22Rv1 (cell line): ENCODE results near the gene SLC10A3.

Source experiments
- H3K27ac ChIP-seq: fragments of 450-650 bp; 2 replicates; pipeline ENCODE4 v1.5.1; 2017
- ZFX ChIP-seq: fragments of 450-650 bp; IDR thresholded peaks from 2 replicates; pipeline ENCODE4 v1.6.1; 2017; ENCODE audit warnings: antibody characterized with exemption, borderline replicate concordance
- TF ChIP-seq, protein P1 (sequence below): fragments of 450-650 bp; IDR thresholded peaks from 2 replicates; pipeline ENCODE4 v1.5.1; 2017; ENCODE audit warnings: mild to moderate bottlenecking

Gene SLC10A3

DNA sequence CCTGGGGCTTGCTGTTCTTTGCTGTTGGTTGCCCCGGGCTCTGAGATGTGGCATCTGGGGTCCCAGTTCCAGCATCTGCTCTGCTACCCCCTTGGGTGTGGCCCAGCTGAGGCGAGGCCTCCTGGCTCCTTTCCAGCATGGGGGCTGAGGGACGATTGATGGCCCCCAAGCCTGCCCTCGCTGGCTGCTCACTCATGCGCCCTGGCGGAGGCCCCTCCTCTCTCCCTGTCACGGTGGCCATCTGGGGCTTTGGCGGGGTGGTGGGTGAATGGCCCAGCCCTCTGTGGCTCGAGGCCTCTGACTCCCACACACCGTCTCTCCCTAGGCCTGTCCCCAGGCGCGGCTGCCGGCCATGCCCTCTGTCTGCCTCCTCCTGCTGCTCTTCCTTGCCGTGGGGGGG, 30.6 kb downstream of the SLC10A3 start:
- TF ChIP-seq ZFX = no peak
- TF ChIP-seq, protein P1, sequence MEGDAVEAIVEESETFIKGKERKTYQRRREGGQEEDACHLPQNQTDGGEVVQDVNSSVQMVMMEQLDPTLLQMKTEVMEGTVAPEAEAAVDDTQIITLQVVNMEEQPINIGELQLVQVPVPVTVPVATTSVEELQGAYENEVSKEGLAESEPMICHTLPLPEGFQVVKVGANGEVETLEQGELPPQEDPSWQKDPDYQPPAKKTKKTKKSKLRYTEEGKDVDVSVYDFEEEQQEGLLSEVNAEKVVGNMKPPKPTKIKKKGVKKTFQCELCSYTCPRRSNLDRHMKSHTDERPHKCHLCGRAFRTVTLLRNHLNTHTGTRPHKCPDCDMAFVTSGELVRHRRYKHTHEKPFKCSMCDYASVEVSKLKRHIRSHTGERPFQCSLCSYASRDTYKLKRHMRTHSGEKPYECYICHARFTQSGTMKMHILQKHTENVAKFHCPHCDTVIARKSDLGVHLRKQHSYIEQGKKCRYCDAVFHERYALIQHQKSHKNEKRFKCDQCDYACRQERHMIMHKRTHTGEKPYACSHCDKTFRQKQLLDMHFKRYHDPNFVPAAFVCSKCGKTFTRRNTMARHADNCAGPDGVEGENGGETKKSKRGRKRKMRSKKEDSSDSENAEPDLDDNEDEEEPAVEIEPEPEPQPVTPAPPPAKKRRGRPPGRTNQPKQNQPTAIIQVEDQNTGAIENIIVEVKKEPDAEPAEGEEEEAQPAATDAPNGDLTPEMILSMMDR = no peak
- H3K27ac ChIP-seq = no peak overlapping the region

DNA sequence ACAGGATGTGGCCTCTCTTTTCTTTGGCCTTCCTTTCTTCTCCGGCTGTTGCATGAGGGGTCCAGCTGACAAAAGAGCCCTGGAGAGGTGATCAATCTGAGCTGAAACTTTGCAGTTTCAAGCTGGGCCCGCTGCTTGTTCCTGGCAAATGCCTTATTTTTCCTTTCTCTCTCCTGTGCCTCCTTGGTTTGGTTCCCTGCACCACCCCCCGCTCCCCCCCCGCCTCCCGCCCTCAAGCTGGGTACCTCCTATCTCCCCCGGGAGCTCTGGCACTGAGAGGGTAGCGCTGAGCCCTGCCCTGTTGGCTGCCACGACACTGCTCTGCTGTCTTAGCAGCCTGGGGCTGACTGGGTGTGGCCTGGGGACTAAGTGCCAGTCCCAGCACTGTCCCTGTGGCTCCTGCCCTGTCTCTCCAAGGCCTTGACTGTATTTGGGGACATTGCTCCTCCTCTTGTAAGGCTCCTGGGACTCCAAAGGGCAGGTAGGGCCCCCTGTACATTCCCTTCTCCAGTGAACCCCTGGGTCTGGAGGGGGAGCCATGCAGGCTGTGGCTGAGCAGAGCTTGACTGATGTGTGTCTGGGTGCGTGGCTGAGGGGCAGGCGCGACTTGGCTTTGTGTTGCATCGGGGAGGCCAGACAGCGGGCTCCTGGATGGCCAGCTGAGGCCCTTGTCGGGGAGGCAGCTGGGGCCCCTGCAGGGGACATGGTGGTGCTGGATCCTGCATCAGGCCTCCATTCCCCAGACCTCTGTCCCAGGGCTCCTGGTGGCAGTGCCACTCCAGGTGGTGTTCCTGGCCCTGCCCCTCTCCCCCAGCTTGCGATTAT, 31.3 kb downstream of the SLC10A3 start:
- TF ChIP-seq, protein P1 = no peak
- no peak for TF ChIP-seq ZFX
- peak overlapping the region; percentile 59 for H3K27ac ChIP-seq

GRCh38 chrX:154458116-154458953, 32.1 kb downstream of the SLC10A3 start, which contains the start of gene PLXNA3:
TSS of gene PLXNA3 (plus strand) at chrX:154458281. CDS start at chrX:154460184, 1,903 bp downstream.
- no peak for TF ChIP-seq ZFX
- TF ChIP-seq, protein P1 = no peak
- H3K27ac ChIP-seq = peak within 1 kb of the TSS; percentile 59

DNA sequence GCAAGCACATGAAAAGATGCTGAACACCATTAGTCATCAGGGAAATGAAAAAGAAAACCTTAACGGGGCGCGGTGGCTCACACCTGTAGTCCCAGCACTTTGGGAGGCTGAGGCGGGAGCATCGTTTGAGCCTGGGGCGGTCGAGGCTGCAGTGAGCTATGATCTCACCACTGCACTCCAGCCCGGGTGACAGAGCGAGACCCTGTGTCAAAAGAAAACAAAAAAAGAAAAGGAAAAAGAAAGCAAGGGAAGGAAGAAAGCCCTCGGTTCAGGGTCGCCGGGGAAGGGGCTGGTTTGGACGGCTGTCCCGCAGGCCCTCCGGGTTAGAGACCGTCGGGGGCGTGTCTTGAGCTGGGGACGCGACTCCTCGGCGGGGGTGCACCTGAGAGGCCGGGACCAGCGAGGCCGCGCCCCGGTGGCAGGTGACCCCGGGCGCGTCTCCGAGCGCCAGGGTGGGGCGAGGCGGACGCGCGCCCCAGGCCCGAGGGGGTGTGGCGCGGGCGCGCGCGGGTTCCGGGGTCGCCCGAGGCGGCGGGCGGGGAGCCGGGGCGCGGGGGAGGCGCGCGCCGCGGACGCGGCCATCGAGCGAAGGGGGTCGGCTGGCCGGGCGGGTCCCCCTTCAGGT, 32.8 kb downstream of the SLC10A3 start:
- peak overlapping the region; percentile 59 for H3K27ac ChIP-seq
- TF ChIP-seq, protein P1 = no peak
- TF ChIP-seq ZFX = no peak

GRCh38 chrX:154452823-154453222, 37.6 kb downstream of the SLC10A3 start:
- TF ChIP-seq, protein P1 = no peak
- TF ChIP-seq ZFX = no peak
- no peak overlapping the region for H3K27ac ChIP-seq

GRCh38 chrX:154450312-154450711, 40.1 kb downstream of the SLC10A3 start:
- no peak overlapping the region for H3K27ac ChIP-seq
- TF ChIP-seq ZFX = no peak
- TF ChIP-seq, protein P1 = no peak
